Mesendoderm (in vitro differentiated cells): ENCODE results near the gene SPAG4.

Experiments used
- DNase-seq: peaks from one replicate; pipeline ENCODE4 v3.0.0; 2013
- H2AK5ac ChIP-seq: 2 replicates; pipeline ENCODE4 v1.6.1; 2013; ENCODE audit warnings: low read length, inconsistent platforms
- H2BK120ac ChIP-seq: 2 replicates; pipeline ENCODE4 v1.6.1; 2013; ENCODE audit warnings: low read depth, mild to moderate bottlenecking, low read length, moderate library complexity, mixed read lengths
- H2BK15ac ChIP-seq: replicated peaks from 2 replicates; pipeline ENCODE4 v1.6.1; 2013; ENCODE audit warnings: low read depth, mild to moderate bottlenecking, moderate library complexity
- H2BK5ac ChIP-seq: 2 replicates; pipeline ENCODE4 v1.6.1; 2013; ENCODE audit warnings: low read length, inconsistent platforms
- H3K18ac ChIP-seq: 2 replicates; pipeline ENCODE4 v1.6.1; 2013; ENCODE audit warnings: mild to moderate bottlenecking, low read length, mixed read lengths
- H3K23ac ChIP-seq: one replicate; pipeline ENCODE4 v1.6.1; 2013; ENCODE audit warnings: low read length
- H3K27ac ChIP-seq: 2 replicates; pipeline ENCODE4 v1.5.1; 2013; ENCODE audit warnings: low read depth, mild to moderate bottlenecking, inconsistent platforms, low read length, moderate library complexity
- H3K27me3 ChIP-seq: 2 replicates; pipeline ENCODE4 v1.6.1; 2013; ENCODE audit warnings: low read length, control low read depth, mild to moderate bottlenecking, inconsistent platforms; ENCODE audit not compliant: insufficient read depth, poor library complexity
- H3K36me3 ChIP-seq: 2 replicates; pipeline ENCODE4 v1.6.1; 2013; ENCODE audit warnings: low read length, inconsistent platforms; ENCODE audit not compliant: control insufficient read depth, insufficient read depth
- H3K4ac ChIP-seq: one replicate; pipeline ENCODE4 v1.6.1; 2013; ENCODE audit warnings: low read depth, mild to moderate bottlenecking, low read length, moderate library complexity
- H3K4me1 ChIP-seq: 2 replicates; pipeline ENCODE4 v1.6.1; 2013; ENCODE audit warnings: low read depth, low read length, inconsistent platforms; ENCODE audit not compliant: control insufficient read depth
- H3K4me2 ChIP-seq: 2 replicates; pipeline ENCODE4 v1.6.1; 2013; ENCODE audit warnings: low read length
- H3K4me3 ChIP-seq: 2 replicates; pipeline ENCODE4 v1.5.1; 2013; ENCODE audit warnings: mild to moderate bottlenecking, low read length
- H3K56ac ChIP-seq: one replicate; pipeline ENCODE4 v1.6.1; 2013; ENCODE audit warnings: low read length
- H3K79me1 ChIP-seq: 2 replicates; pipeline ENCODE4 v1.6.1; 2013; ENCODE audit warnings: low read length, inconsistent platforms
- H3K79me2 ChIP-seq: 2 replicates; pipeline ENCODE4 v1.6.1; 2013; ENCODE audit warnings: mild to moderate bottlenecking, low read length; ENCODE audit not compliant: control insufficient read depth, insufficient read depth
- H3K9ac ChIP-seq: 2 replicates; pipeline ENCODE4 v1.6.1; 2013; ENCODE audit warnings: low read length, inconsistent platforms
- H4K5ac ChIP-seq: one replicate; pipeline ENCODE4 v1.6.1; 2013; ENCODE audit warnings: low read length
- H4K8ac ChIP-seq: one replicate; pipeline ENCODE4 v1.6.1; 2013; ENCODE audit warnings: low read depth, mild to moderate bottlenecking, control low read depth, low read length, moderate library complexity
- WGBS: extraction: QIAGEN DNeasy Blood & Tissue Kit; methylation state at CpG from one replicate; pipeline ENCODE4 v1.1.7; 2013; ENCODE audit warnings: low lambda C conversion rate, missing lambda C conversion rate; ENCODE audit not compliant: insufficient coverage; ENCODE audit errors: extremely low coverage; 5-methylcytosine and 5-hydroxymethylcytosine counted together

Gene SPAG4

DNA sequence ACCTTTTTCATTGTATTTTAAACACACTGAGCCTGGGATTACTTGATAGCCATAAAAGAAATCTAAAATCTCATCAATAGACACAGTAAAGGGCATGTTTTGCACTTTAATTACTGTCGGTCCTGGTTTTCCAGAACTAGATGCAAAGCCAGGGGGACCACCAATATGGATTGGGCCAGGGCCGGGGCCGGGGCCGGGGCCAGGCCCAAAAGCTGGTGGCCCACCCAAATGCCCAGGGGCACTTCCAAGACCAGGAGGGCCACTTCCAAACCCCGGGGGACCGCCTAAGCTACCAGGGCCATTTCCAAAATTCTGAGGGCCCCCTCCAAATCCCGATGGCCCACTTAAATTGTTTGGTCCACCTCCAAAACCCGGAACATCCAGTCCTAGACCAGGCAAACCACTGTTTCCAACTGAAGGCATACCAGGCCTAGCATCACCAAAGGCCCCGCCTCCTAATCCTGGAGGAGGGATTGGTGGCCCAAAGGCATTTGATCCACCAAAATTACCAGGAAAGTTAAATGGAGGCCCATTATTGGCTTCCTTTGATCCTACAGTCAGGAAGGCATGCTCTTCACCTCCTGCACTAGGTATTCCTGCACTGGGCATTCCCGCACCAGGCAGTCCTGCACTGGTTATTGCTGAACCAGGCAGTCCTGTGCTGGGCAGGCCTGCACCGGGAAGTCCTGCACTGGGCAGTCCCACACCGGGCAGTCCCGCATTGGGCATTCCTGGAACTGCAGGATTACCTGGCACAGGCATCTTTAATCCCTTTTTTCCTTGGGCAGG is 37.2 kb downstream of the SPAG4 start:
- Histone ChIP-seq H3K4me1 (no peaks in the 10 kb centered on the region), H2BK5ac (no peak overlapping the region), H3K23ac (no peak overlapping the region), H4K5ac (no peak overlapping the region), H4K8ac (no peak overlapping the region), H3K18ac (no peak overlapping the region), H2BK120ac (no peak overlapping the region), H3K27me3 (no peaks in the 10 kb centered on the region), H3K9ac (no peak overlapping the region), H3K4me3 (no peak overlapping the region), H3K27ac (no peak overlapping the region), H2AK5ac (no peak overlapping the region), H3K36me3 (peaks cover 11% of the 10 kb centered on the region), H3K4me2 (no peak overlapping the region), H3K79me1 (peaks cover 11% of the 10 kb centered on the region), H3K4ac (no peak overlapping the region), H2BK15ac (no peak overlapping the region), H3K56ac (no peak overlapping the region), H3K79me2 (peaks cover 68% of the 10 kb centered on the region)
- no CpG with 5 or more reads among the region's 13 CpGs for WGBS
- no peak for DNase-seq

- no CpG with 5 or more reads among the region's 3 CpGs for WGBS
- no peak for DNase-seq
- Histone ChIP-seq H3K4me2 (no peak overlapping the region), H3K4me1 (no peaks in the 10 kb centered on the region), H3K4ac (no peak overlapping the region), H3K4me3 (no peak overlapping the region), H3K27me3 (no peaks in the 10 kb centered on the region), H3K9ac (no peak overlapping the region), H3K27ac (no peak overlapping the region), H3K36me3 (peaks cover 11% of the 10 kb centered on the region), H3K79me2 (peaks cover 69% of the 10 kb centered on the region), H4K5ac (no peak overlapping the region), H2AK5ac (no peak overlapping the region), H2BK15ac (no peak overlapping the region), H2BK5ac (no peak overlapping the region), H4K8ac (no peak overlapping the region), H3K18ac (no peak overlapping the region), H3K79me1 (peaks cover 11% of the 10 kb centered on the region), H2BK120ac (no peak overlapping the region), H3K23ac (no peak overlapping the region), H3K56ac (no peak overlapping the region)
Measured at GRCh38 chr20:35653430-35653734, 37.8 kb downstream of the SPAG4 start.

GRCh38 chr20:35653893-35654292 is 38.3 kb downstream of the SPAG4 start:
- no peak overlapping the region for H3K9ac ChIP-seq
- DNase-seq: no peak
- no peak overlapping the region for H3K4me2 ChIP-seq
- peaks cover 11% of the 10 kb centered on the region for H3K36me3 ChIP-seq
- H3K23ac ChIP-seq: no peak overlapping the region
- H3K56ac ChIP-seq: no peak overlapping the region
- H3K79me2 ChIP-seq: peaks cover 72% of the 10 kb centered on the region
- WGBS: no CpG with 5 or more reads among the region's 4 CpGs
- no peak overlapping the region for H3K27ac ChIP-seq
- no peak overlapping the region for H2BK120ac ChIP-seq
- peaks cover 11% of the 10 kb centered on the region for H3K79me1 ChIP-seq
- H2BK5ac ChIP-seq: no peak overlapping the region
- H3K4ac ChIP-seq: no peak overlapping the region
- no peak overlapping the region for H3K4me3 ChIP-seq
- H3K18ac ChIP-seq: no peak overlapping the region
- no peak overlapping the region for H4K8ac ChIP-seq
- H4K5ac ChIP-seq: no peak overlapping the region
- H2BK15ac ChIP-seq: no peak overlapping the region
- no peak overlapping the region for H2AK5ac ChIP-seq
- H3K4me1 ChIP-seq: no peaks in the 10 kb centered on the region
- H3K27me3 ChIP-seq: no peaks in the 10 kb centered on the region

DNA sequence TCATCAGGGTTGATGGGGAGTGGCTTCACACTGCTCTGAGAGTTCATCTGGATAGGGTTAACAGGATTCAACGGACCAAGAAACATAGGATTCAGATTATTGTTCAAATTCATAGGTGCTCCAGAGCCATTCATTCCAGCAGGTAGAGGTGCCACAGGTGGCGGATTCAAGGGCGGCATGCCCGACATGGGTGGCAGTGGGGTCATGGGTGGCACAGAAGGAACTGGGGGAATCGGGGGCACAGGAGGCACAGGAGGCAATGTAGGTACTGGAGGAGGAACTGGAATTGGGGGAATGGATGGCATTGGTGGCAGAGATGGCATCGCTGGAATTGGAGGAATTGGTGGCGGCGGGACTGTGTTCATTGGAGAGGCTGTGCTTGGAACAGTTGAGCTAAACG is 38.8 kb downstream of the SPAG4 start:
- Histone ChIP-seq H3K4me2 (no peak overlapping the region), H2AK5ac (no peak overlapping the region), H4K8ac (no peak overlapping the region), H3K79me2 (peaks cover 72% of the 10 kb centered on the region), H3K4me3 (no peak overlapping the region), H3K27me3 (no peaks in the 10 kb centered on the region), H3K79me1 (peaks cover 9% of the 10 kb centered on the region), H2BK120ac (no peak overlapping the region), H4K5ac (no peak overlapping the region), H2BK15ac (no peak overlapping the region), H3K23ac (no peak overlapping the region), H3K56ac (no peak overlapping the region), H3K4ac (no peak overlapping the region), H2BK5ac (no peak overlapping the region), H3K36me3 (peaks cover 11% of the 10 kb centered on the region), H3K9ac (no peak overlapping the region), H3K4me1 (no peaks in the 10 kb centered on the region), H3K27ac (no peak overlapping the region), H3K18ac (no peak overlapping the region)
- no peak for DNase-seq
- WGBS: no CpG with 5 or more reads among the region's 9 CpGs

- Histone ChIP-seq H2AK5ac (no peak overlapping the region), H2BK15ac (no peak overlapping the region), H3K23ac (no peak overlapping the region), H2BK120ac (no peak overlapping the region), H3K4me2 (no peak overlapping the region), H3K4me3 (no peak overlapping the region), H3K4me1 (no peaks in the 10 kb centered on the region), H3K79me2 (peaks cover 86% of the 10 kb centered on the region), H3K9ac (no peak overlapping the region), H3K27ac (no peak overlapping the region), H3K56ac (no peak overlapping the region), H4K5ac (no peak overlapping the region), H3K18ac (no peak overlapping the region), H3K79me1 (peaks cover 9% of the 10 kb centered on the region), H3K4ac (no peak overlapping the region), H3K27me3 (no peaks in the 10 kb centered on the region), H2BK5ac (no peak overlapping the region), H3K36me3 (peaks cover 11% of the 10 kb centered on the region), H4K8ac (no peak overlapping the region)
- no peak for DNase-seq
- WGBS: no CpG with 5 or more reads among the region's 1 CpG
Measured at GRCh38 chr20:35657271-35657670, 41.6 kb downstream of the SPAG4 start.
